HG03060 (cell line): ENCODE data around the gene TSPAN19.

Experiments used
- ATAC-seq: cut with Tn5 transposase; IDR thresholded peaks from one replicate; pipeline ENCODE4 v1.9.1; 2021; ENCODE audit warnings: low read depth, moderate number of reproducible peaks; ENCODE audit not compliant: unreplicated experiment

Gene TSPAN19

DNA sequence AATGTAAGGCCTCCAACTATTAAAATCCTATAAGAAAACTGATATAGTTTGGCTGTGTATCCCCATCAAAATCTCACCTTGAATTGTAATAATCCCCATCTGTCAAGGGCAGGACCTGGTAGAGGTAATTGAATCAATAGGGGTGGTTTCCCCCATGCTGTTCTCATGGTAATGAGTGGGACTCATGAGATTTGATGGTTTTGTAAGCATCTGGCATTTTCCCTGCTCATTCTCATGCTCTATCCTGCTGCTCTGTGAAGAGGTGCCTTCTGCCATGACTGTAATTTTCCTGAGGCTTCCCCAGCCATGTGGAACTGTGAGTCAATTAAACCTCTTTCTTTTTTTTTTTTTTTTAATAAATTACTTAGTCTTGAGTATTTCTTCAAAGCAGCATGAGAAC lies 31.9 kb downstream of the TSPAN19 start:
- ATAC-seq, result no peak

DNA sequence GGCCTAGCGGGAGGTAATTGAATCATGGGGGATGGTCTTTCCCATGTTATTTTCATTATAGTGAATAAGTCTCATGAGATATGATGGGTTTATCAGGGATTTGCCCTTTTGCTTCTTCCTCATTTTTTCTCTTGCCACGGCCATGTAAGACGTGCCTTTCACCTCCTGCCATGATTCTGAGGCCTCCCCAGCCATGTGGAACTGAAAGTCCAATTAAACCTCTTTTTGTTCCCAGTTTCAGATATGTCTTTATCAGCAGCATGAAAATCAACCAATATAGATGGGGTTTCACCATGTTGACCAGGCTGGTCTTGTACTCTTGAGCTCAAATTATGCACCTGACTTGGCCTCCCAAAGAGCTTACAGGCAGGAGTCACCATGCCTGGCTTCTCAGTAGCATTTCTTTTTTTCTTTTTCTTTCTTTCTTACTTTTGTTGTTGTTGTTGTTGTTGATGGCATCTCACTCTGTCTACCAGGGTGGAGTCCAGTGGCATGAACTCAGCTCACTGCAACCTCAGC lies 33.2 kb downstream of the TSPAN19 start:
- ATAC-seq, result no peak

DNA sequence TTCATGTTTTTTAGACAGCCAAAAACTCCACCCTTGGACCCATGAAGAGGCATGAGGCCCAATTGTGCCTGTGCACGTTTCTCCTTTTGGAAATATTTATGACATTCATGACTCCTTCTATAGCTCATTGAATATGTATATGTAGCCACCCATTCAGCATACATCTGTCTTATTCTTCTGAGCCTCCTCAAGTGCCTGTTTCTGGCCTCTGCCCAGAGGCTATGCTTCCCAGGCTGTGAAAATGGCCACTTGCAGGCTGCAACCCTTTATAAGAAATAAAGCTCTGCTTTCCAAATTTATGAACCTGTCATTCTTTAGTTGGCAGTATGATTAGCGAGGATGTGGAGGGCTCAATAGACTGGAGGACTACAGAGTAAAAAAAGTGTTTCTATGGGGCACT lies 35.3 kb downstream of the TSPAN19 start:
- no peak for ATAC-seq

DNA sequence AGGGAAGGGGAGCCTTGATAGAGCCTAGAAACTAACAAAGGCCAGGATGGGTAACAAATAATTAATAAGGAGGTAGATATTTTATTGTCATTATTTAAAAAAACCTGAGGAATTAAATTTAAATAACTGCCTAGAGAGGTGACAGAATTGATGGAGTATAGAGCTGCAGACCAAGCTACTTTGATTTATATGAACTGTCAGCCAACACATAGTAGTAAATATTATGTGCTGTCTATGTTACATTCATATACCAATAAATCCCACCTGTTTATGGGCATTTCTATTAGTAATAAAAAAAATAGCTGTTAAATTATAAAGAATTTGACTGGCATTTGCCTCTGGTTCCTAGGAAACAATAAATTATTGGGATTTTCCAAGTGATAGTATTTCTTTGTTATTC lies 37.7 kb downstream of the TSPAN19 start:
- ATAC-seq, result no peak

- ATAC-seq, result no peak
These were observed 39.3 kb downstream of the TSPAN19 start for GRCh38 chr12:84996759-84997158.

- ATAC-seq, result no peak
These were observed 40.4 kb downstream of the TSPAN19 start for GRCh38 chr12:84995641-84996040.

- no peak for ATAC-seq
These were observed 41.7 kb downstream of the TSPAN19 start for GRCh38 chr12:84994426-84994825.

- no peak for ATAC-seq
These were observed 49.5 kb downstream of the TSPAN19 start for GRCh38 chr12:84986586-84986985.

GRCh38 chr12:84986117-84986516 lies 50.0 kb downstream of the TSPAN19 start:
- ATAC-seq, result no peak

GRCh38 chr12:84983289-84983688 lies 52.8 kb downstream of the TSPAN19 start:
- ATAC-seq, result no peak

DNA sequence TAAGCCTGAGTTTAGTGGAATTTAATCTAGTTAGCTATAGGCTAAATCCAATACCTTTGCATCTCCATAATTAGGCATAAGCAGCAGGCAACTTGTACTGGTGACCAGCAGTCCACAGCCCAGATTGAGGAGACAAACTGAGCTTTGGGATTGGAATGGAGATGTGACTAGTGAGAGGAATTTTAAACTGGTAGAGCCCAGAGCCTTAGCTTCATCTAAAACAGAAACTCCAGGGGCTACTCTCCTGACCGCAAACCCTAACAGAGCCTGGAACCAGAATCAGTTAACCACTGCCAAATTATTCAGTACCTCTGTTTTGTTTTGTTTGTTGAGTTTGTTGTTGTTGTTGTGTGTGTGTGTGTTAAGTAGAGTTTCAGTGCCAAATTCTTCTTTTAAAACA lies 53.2 kb downstream of the TSPAN19 start:
- no peak for ATAC-seq

DNA sequence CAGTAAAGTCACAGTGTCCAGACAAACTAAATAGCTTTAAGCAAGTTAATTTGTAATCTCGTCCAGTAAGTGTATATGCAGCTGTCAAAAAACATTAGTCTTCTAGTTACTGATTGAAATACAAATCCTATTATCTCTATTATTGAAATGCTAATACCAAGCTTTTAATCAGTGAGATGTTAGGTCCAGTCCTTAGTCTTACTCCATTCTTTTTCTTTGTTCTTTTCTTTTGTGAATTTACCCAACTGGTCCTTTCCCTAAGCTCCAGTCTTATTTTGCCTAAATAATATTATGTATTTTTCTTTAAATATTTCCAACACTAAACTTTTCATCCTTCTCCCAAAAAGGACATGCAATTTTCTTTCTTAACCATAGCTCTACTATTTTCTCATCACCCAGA lies 57.2 kb downstream of the TSPAN19 start:
- no peak for ATAC-seq

- ATAC-seq, result no peak
These were observed 59.9 kb downstream of the TSPAN19 start for GRCh38 chr12:84976133-84976532.

DNA sequence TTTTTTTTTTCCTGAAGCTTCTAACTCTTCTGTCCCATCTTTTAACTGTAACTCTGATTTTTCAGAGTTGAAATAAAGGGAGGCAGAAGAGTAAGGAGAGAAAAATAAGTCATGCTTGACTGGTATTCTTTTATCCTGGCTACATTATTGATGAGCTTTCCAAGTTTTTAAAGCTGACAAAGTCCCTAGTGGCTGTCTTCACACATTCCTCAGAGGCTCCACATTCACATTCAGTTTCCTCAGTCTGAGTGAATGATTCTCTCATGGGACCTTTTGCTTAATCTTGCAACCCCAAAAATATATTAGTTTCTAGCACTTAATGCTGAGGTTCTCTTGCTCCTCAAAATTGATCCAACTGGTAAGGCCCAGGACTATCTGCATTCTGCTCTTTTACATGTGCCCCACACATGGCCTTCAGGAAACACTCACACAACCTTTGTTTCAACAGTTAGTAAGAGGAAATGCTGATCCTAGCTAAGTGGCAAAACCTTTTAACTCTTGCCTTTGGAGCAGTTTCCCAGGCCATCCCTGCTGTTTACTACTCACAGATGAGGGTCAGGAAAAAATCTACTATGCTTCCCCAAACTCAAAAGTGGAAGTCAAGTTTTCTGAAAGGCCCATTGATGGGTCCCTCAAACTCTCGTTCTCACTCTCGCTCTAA lies 61.8 kb downstream of the TSPAN19 start:
- no peak for ATAC-seq

DNA sequence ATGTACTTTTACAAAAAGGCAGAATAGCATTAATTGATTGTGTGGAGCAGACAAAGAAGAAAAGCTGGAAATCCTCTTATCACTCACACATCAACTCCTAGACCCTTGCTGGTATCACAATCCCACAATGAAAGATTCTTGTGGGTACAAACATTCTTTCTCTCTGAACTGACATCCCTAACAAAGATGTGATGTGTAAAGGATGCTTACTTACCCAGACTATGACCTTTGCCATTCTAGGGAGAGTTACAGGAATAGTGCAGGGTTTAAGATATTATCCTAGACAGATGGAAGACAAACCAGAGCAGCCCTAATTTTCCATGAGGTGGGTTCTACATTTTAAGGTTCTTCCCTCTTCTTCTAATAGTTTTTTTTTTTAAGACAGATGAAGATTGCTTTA lies 63.1 kb downstream of the TSPAN19 start:
- no peak for ATAC-seq

GRCh38 chr12:84969226-84969625 lies 66.9 kb downstream of the TSPAN19 start:
- no peak for ATAC-seq
